HG03196 (cell line): Measurements from ENCODE around the gene GRM5.

Experiments
- ATAC-seq: cut with Tn5 transposase; IDR thresholded peaks from one replicate; pipeline ENCODE4 v1.9.1; 2021; ENCODE audit not compliant: unreplicated experiment

Gene GRM5

GRCh38 chr11:88454881-88455280 is 610.9 kb downstream of the GRM5 start:
- ATAC-seq, result no peak
